HG02678 (cell line): ENCODE data around the gene BRD7.

Source experiments
- ATAC-seq: cut with Tn5 transposase; IDR thresholded peaks from one replicate; pipeline ENCODE4 v1.9.1; 2021; ENCODE audit warnings: mild to moderate bottlenecking, moderate library complexity; ENCODE audit not compliant: unreplicated experiment

Gene BRD7

GRCh38 chr16:50368410-50369132 lies at the start of gene BRD7:
TSS of gene BRD7 (minus strand) at chr16:50368988. CDS start at chr16:50368774, 214 bp downstream.
- peak; percentile 74 for ATAC-seq

- no peak for ATAC-seq
These were observed 47.6 kb upstream of the BRD7 start for GRCh38 chr16:50416388-50416787.

GRCh38 chr16:50414152-50414551 lies 45.4 kb upstream of the BRD7 start:
- ATAC-seq: no peak

- no peak for ATAC-seq
These were observed 42.2 kb upstream of the BRD7 start for GRCh38 chr16:50411034-50411433.

GRCh38 chr16:50408001-50408561 lies 39.3 kb upstream of the BRD7 start:
- no peak for ATAC-seq

GRCh38 chr16:50407351-50407750 lies 38.6 kb upstream of the BRD7 start:
- ATAC-seq: no peak

GRCh38 chr16:50403491-50403890 lies 34.7 kb upstream of the BRD7 start:
- no peak for ATAC-seq

GRCh38 chr16:50402298-50402895 lies 33.6 kb upstream of the BRD7 start:
- ATAC-seq: no peak

- no peak for ATAC-seq
These were observed 32.6 kb upstream of the BRD7 start for GRCh38 chr16:50401355-50401754.

GRCh38 chr16:50400967-50401348 lies 32.2 kb upstream of the BRD7 start:
- ATAC-seq: no peak

GRCh38 chr16:50400312-50400966 lies 31.7 kb upstream of the BRD7 start:
- ATAC-seq: no peak

- ATAC-seq: no peak
These were observed 30.6 kb upstream of the BRD7 start for GRCh38 chr16:50399411-50399810.

- ATAC-seq: no peak
These were observed 29.5 kb upstream of the BRD7 start for GRCh38 chr16:50398336-50398735.

GRCh38 chr16:50396761-50397535 lies 28.2 kb upstream of the BRD7 start:
- ATAC-seq: no peak

GRCh38 chr16:50395763-50396710 lies 27.2 kb upstream of the BRD7 start:
- no peak for ATAC-seq

- no peak for ATAC-seq
These were observed 25.3 kb upstream of the BRD7 start for GRCh38 chr16:50393858-50394802.

- no peak for ATAC-seq
These were observed 24.6 kb upstream of the BRD7 start for GRCh38 chr16:50393416-50393815.

GRCh38 chr16:50390914-50391716 lies 22.3 kb upstream of the BRD7 start:
- ATAC-seq: no peak
